Esophagus squamous epithelium (tissue), 4 donors: Measurements from ENCODE around the gene CHRNB4.

Experiments used
- POLR2A ChIP-seq, 4 donors: fragments of 450-650 bp; IDR thresholded peaks; one replicate each; pipeline ENCODE4 v1.6.1; 2017; ENCODE audit warnings: antibody characterized with exemption in 4 of 4, mild to moderate bottlenecking in 4 of 4, moderate library complexity in 3 of 4
- TF ChIP-seq, protein P1 (sequence below), 6 experiments: fragments of 450-650 bp in 4 of 6; fragments of 200-600 bp in 2 of 6; sonication (generic) in 2 of 6; IDR thresholded peaks; one replicate each; pipeline ENCODE4 v1.5.1; 2016 to 2019; ENCODE audit warnings: antibody characterized with exemption in 6 of 6, mild to moderate bottlenecking in 4 of 6, moderate library complexity in 4 of 6

DNA sequence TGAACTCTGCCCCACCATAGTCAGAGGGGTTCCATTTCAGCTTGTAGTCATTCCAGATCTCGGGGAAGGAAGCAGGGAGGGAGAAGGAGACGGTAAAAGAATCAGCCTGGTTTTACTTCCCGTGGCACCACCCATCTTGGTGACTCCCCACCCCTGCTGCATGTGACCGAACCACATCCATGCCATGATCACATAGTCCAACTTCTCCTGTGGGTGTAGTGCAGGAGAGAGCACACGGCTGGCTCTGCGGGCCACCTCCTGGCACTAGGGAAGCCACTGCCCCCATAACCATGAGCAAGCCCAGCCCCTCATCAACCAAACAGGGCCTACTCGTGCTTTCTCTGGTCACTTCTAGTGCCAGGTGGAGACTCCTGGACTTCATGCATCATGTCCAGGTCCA, 23.9 kb downstream of the CHRNB4 start:
- TF ChIP-seq, protein P1, sequence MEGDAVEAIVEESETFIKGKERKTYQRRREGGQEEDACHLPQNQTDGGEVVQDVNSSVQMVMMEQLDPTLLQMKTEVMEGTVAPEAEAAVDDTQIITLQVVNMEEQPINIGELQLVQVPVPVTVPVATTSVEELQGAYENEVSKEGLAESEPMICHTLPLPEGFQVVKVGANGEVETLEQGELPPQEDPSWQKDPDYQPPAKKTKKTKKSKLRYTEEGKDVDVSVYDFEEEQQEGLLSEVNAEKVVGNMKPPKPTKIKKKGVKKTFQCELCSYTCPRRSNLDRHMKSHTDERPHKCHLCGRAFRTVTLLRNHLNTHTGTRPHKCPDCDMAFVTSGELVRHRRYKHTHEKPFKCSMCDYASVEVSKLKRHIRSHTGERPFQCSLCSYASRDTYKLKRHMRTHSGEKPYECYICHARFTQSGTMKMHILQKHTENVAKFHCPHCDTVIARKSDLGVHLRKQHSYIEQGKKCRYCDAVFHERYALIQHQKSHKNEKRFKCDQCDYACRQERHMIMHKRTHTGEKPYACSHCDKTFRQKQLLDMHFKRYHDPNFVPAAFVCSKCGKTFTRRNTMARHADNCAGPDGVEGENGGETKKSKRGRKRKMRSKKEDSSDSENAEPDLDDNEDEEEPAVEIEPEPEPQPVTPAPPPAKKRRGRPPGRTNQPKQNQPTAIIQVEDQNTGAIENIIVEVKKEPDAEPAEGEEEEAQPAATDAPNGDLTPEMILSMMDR (IDR thresholded peaks at IDR 0.05) = no peak
- no peak for TF ChIP-seq POLR2A (IDR thresholded peaks at IDR 0.05)
